Glutamatergic neuron (in vitro differentiated cells): Measurements from ENCODE around the gene SWI5. TPM values are rescaled to one million over a fixed set of nuclear protein-coding genes. Genes with fewer than 3 reads are reported as not detected.

Source experiments
- DNase-seq: peaks from one replicate; pipeline ENCODE4 v3.0.0; 2022
- H3K27ac Mint-ChIP-seq: one replicate; pipeline ENCODE4 v1.8.0; 2020; ENCODE audit warnings: mild to moderate bottlenecking, mixed read lengths, inconsistent platforms; ENCODE audit not compliant: unreplicated experiment
- H3K27me3 Mint-ChIP-seq: one replicate; pipeline ENCODE4 v1.8.0; 2020; ENCODE audit warnings: mild to moderate bottlenecking, moderate library complexity, mixed read lengths, inconsistent platforms; ENCODE audit not compliant: unreplicated experiment
- H3K36me3 Mint-ChIP-seq: one replicate; pipeline ENCODE4 v1.8.0; 2020; ENCODE audit warnings: mild to moderate bottlenecking, mixed read lengths, inconsistent platforms; ENCODE audit not compliant: unreplicated experiment
- H3K4me1 Mint-ChIP-seq: one replicate; pipeline ENCODE4 v1.8.0; 2020; ENCODE audit warnings: mild to moderate bottlenecking, low read depth, mixed read lengths, inconsistent platforms; ENCODE audit not compliant: unreplicated experiment
- H3K4me3 Mint-ChIP-seq: one replicate; pipeline ENCODE4 v1.8.0; 2020; ENCODE audit warnings: mild to moderate bottlenecking, mixed read lengths, inconsistent platforms; ENCODE audit not compliant: unreplicated experiment
- H3K9me3 Mint-ChIP-seq: one replicate; pipeline ENCODE4 v1.8.0; 2020; ENCODE audit warnings: mild to moderate bottlenecking, moderate library complexity, mixed read lengths, inconsistent platforms; ENCODE audit not compliant: unreplicated experiment
- CTCF ChIP-seq: fragments of 200-600 bp; sonication (generic); IDR thresholded peaks from one replicate; pipeline ENCODE4 v1.5.0; 2021; ENCODE audit not compliant: partially characterized antibody, unreplicated experiment
- total RNA-seq: library from RNA; stranded (reverse); fragmentation: NEBNext Ultra II Directional; extraction: Animal tissue kit (Norgen Biotek cat#: 25700); gene quantifications from one replicate; pipeline ENCODE4 v1.2.1, GENCODE V29; 2021; ENCODE audit not compliant: unreplicated experiment

Gene SWI5
- total RNA-seq, 1 donor from 2014 or later: 13.7 TPM

- no peak overlapping the region for H3K27ac Mint-ChIP-seq
- no peaks in the 10 kb centered on the region for H3K36me3 Mint-ChIP-seq
- H3K4me3 Mint-ChIP-seq: no peak overlapping the region
- no peaks in the 10 kb centered on the region for H3K27me3 Mint-ChIP-seq
- DNase-seq: no peak
- H3K4me1 Mint-ChIP-seq: no peaks in the 10 kb centered on the region
- no peaks in the 10 kb centered on the region for H3K9me3 Mint-ChIP-seq
- no peak for TF ChIP-seq CTCF
These were observed 20.5 kb downstream of the SWI5 start for GRCh38 chr9:128296340-128297220.

GRCh38 chr9:128297221-128297773 is 21.2 kb downstream of the SWI5 start:
- Mint-ChIP-seq H3K36me3 (no peaks in the 10 kb centered on the region), H3K27ac (no peak overlapping the region), H3K4me3 (no peak overlapping the region), H3K4me1 (no peaks in the 10 kb centered on the region), H3K27me3 (peaks cover 3% of the 10 kb centered on the region), H3K9me3 (no peaks in the 10 kb centered on the region)
- no peak for TF ChIP-seq CTCF
- DNase-seq: no peak

GRCh38 chr9:128298535-128299482 is 22.7 kb downstream of the SWI5 start:
- no peak for TF ChIP-seq CTCF
- DNase-seq: no peak
- Mint-ChIP-seq H3K4me3 (no peak overlapping the region), H3K27me3 (peaks cover 3% of the 10 kb centered on the region), H3K9me3 (no peaks in the 10 kb centered on the region), H3K27ac (no peak overlapping the region), H3K36me3 (no peaks in the 10 kb centered on the region), H3K4me1 (no peaks in the 10 kb centered on the region)

- Mint-ChIP-seq H3K27ac (no peak overlapping the region), H3K4me1 (no peaks in the 10 kb centered on the region), H3K4me3 (no peak overlapping the region), H3K9me3 (no peaks in the 10 kb centered on the region), H3K27me3 (peaks cover 3% of the 10 kb centered on the region), H3K36me3 (no peaks in the 10 kb centered on the region)
- no peak for DNase-seq
- TF ChIP-seq CTCF: no peak
These were observed 28.3 kb downstream of the SWI5 start for GRCh38 chr9:128304136-128304970.
